GM18517 (cell line): ENCODE data around the gene KRI1.
"Not testable (repeated sequence)": the region's sequence is repeated elsewhere in the genome, so short reads cannot be mapped to it uniquely, and the experiment has no call there.

Experiments
- ATAC-seq: cut with Tn5 transposase; IDR thresholded peaks from one replicate; pipeline ENCODE4 v1.9.1; 2021; ENCODE audit warnings: mild to moderate bottlenecking, moderate library complexity; ENCODE audit not compliant: unreplicated experiment

KRI1 gene

GRCh38 chr19:10575011-10575716, 9.4 kb upstream of the KRI1 start:
- ATAC-seq: no peak

- no peak for ATAC-seq
These were observed 8.7 kb upstream of the KRI1 start for GRCh38 chr19:10574462-10574861.

DNA sequence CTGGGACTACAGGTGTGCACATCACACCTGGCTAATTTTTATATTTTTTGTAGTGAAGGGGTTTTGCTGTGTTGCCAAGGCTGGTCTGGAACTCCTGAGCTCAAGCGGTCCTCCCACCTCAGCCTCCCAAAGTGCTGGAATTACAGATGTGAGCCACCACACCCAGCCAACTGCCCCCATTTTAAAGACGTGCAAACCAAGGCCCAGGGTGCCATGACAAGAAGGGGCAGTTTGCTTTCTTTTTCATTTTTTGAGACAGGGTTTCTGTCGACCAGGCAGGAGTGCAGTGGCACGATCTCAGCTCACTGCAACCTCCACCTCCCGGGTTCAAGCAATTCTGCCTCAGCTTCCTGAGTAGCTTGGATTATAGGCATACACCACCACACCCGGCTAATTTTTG, 8.0 kb upstream of the KRI1 start:
- not testable (repeated sequence) for ATAC-seq

- peak; percentile 66 for ATAC-seq
These were observed 3.2 kb upstream of the KRI1 start, which contains the start of gene CDKN2D for GRCh38 chr19:10568826-10569651. CDKN2D (minus strand) TSS chr19:10568979; CDS start chr19:10568653, 326 bp downstream.

GRCh38 chr19:10568062-10568825, 2.4 kb upstream of the KRI1 start:
- no peak for ATAC-seq

- ATAC-seq: no peak
These were observed 1.8 kb upstream of the KRI1 start for GRCh38 chr19:10567656-10568055.

DNA sequence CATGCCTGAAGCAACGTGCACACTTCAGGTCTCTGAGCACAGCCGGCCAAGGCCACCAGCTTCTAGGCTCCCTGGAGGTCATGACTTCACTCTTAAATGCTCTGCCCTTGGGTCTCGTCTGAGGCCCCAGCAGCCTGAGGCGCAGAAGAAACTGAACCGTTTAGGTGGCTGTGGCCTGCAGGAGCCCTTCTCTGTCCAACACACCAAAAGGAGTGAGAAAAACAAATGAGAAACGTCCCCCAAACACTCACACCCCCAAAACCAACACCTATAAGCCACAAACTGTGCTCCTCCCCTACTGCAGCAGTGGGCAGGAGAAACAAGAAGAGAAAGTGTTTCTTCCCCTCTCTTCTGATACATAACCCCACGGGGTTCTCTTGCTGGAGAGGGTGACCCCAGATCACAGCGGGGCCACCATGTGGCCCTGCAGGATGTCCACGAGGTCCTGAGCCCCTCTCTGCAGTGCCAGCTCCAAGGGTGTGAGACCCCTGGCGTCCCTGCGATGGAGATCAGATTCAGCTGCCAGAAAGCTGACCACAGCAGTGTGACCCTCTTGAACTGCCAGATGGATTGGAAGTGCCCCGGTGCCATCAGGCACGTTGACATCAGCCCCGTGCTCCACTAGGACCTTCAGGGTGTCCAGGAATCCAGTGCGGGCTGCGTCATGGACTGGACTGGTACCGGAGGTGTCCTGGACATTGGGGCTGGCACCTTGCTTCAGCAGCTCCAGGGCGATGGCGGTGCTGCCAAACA, 1.0 kb upstream of the KRI1 start:
- peak; percentile 24 for ATAC-seq

DNA sequence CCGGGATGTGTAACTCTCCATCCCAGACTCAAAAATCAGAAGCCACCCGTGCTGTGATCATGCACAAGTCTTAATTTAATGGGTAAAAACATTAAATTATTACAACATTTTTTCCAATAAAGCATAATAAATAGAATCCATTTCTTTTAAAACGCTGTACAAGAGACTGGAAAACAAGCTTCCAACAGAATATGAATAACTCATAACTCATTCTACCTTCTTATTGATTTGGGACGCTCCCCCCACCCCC, 523 bp upstream of the KRI1 start:
- ATAC-seq: no peak

GRCh38 chr19:10565028-10565566, 713 bp downstream of the KRI1 start:
- no peak for ATAC-seq

- no peak for ATAC-seq
These were observed 3.2 kb downstream of the KRI1 start for GRCh38 chr19:10562609-10563008.

- ATAC-seq: no peak
These were observed 5.7 kb downstream of the KRI1 start for GRCh38 chr19:10560154-10560553.

GRCh38 chr19:10557603-10558197, 8.1 kb downstream of the KRI1 start:
- no peak for ATAC-seq

GRCh38 chr19:10555610-10555973, 10.2 kb downstream of the KRI1 start:
- ATAC-seq: no peak

- no peak for ATAC-seq
These were observed 10.8 kb downstream of the KRI1 start for GRCh38 chr19:10554760-10555609.

DNA sequence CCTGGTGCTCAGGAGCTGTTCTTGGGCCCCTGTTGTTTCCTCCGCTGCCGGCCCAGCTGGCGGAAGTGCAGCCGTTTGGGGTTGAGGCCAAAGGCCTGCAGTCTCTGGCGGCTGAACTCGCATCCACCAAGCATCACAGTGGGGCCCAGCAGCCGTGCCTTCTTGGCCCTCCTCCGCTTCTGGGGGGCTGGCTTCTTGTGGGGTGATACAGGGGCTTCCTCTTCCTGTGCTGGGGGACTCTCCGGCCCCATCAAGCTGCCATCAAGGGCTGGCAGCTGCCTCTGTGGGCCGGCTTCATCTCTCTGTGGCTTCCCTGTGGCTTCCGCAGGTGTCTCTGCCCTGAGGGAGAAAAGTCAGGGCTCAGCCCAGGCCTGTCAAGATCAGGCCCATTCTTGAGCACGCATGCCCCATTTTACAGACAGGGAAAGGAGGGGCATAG, 11.8 kb downstream of the KRI1 start:
- no peak for ATAC-seq

- ATAC-seq: no peak
These were observed 12.6 kb downstream of the KRI1 start for GRCh38 chr19:10553087-10553667.

DNA sequence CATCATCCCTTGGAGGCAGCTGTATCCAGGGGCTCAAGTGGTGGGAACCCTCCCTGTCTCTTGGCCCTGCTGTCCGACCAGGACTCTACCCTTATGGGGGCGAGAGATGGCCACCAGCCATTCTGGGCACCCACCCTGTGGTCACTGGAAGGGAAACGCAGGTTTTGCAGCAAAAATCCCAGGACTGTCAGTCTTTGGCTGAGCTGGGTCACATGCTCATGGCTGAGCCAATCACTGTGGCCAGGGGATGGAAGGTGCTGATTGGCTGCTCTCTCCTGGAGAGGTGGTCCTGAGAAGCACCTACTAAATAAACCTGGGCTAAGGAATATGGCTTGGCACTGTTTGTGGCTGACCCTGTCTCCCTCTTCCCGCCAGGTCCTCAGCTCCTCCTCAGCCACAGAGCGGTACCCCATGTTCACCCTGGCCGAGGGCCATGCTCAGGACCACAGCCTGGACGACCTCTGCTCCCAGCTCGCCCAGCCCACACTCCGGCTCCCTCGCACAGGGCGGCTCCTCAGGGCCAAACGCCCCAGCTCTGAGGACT, 13.2 kb downstream of the KRI1 start:
- no peak for ATAC-seq

- no peak for ATAC-seq
These were observed 14.0 kb downstream of the KRI1 start for GRCh38 chr19:10551698-10552301.
